GM19467 (cell line): ENCODE results near the gene AIPL1.

Experiments
- ATAC-seq: cut with Tn5 transposase; IDR thresholded peaks from one replicate; pipeline ENCODE4 v1.9.1; 2021; ENCODE audit warnings: mild to moderate bottlenecking, moderate library complexity; ENCODE audit not compliant: unreplicated experiment

Gene AIPL1

GRCh38 chr17:6467567-6467966 is 32.6 kb upstream of the AIPL1 start:
- ATAC-seq, result no peak

- no peak for ATAC-seq
Observed at GRCh38 chr17:6465206-6466003, 30.5 kb upstream of the AIPL1 start.

GRCh38 chr17:6464446-6465041 is 29.6 kb upstream of the AIPL1 start:
- no peak for ATAC-seq

- no peak for ATAC-seq
Observed at GRCh38 chr17:6463616-6464445, 28.9 kb upstream of the AIPL1 start.

- no peak for ATAC-seq
Observed at GRCh38 chr17:6462692-6463091, 27.8 kb upstream of the AIPL1 start.

GRCh38 chr17:6461792-6462524 is 27.0 kb upstream of the AIPL1 start:
- ATAC-seq, result no peak

- no peak for ATAC-seq
Observed at GRCh38 chr17:6461246-6461645, 26.3 kb upstream of the AIPL1 start.

- no peak for ATAC-seq
Observed at GRCh38 chr17:6460531-6461161, 25.7 kb upstream of the AIPL1 start.

- no peak for ATAC-seq
Observed at GRCh38 chr17:6458460-6458950, 23.6 kb upstream of the AIPL1 start.

- ATAC-seq, result no peak
Observed at GRCh38 chr17:6457688-6458459, 23.0 kb upstream of the AIPL1 start.

GRCh38 chr17:6456914-6457687 is 22.2 kb upstream of the AIPL1 start:
- ATAC-seq, result no peak

- ATAC-seq, result no peak
Observed at GRCh38 chr17:6456321-6456720, 21.4 kb upstream of the AIPL1 start.

GRCh38 chr17:6455321-6455705 is 20.4 kb upstream of the AIPL1 start:
- no peak for ATAC-seq

GRCh38 chr17:6454495-6455320 is 19.8 kb upstream of the AIPL1 start:
- ATAC-seq, result no peak

- no peak for ATAC-seq
Observed at GRCh38 chr17:6453279-6454024, 18.5 kb upstream of the AIPL1 start.

GRCh38 chr17:6452471-6453266 is 17.7 kb upstream of the AIPL1 start:
- ATAC-seq, result no peak
